Measurements from ENCODE around the gene SCRN1. TPM values are rescaled to one million over a fixed set of nuclear protein-coding genes. Genes with fewer than 3 reads are reported as not detected.
"Not testable (repeated sequence)": the region's sequence is repeated elsewhere in the genome, so short reads cannot be mapped to it uniquely, and the experiment has no call there.

Gene SCRN1
- total RNA-seq, 4 donors from 2014 or later: 1.8 to 3.8 (median 2.7) TPM

- no peak for TF ChIP-seq CTCF (IDR thresholded peaks at IDR 0.05 in 4 of 5, conservative IDR thresholded peaks at IDR 0.05 in 1 of 5)
- in situ Hi-C loops (cut with MboI; ENCODE audit: low sequenced_read_pairs in 4 of 4): no loop called here
Observed at GRCh38 chr7:29893351-29893965, 96.1 kb downstream of the SCRN1 start.

GRCh38 chr7:29892231-29892630 lies 97.4 kb downstream of the SCRN1 start:
- Histone ChIP-seq H3K27me3 (no peaks in the 10 kb centered on the region), H3K4me1 (no peaks in the 10 kb centered on the region), H3K4me3 (no peak overlapping the region), H3K36me3 (peaks cover 0 to 26% of the 10 kb centered on the region in 2 donors), H3K27ac (no peak overlapping the region), H3K9me3 (no peaks in the 10 kb centered on the region)
- DNase-seq (no peak), ATAC-seq (no peak)
- no peak for TF ChIP-seq CTCF (IDR thresholded peaks at IDR 0.05 in 4 of 5, conservative IDR thresholded peaks at IDR 0.05 in 1 of 5)
- TF ChIP-seq POLR2A (IDR thresholded peaks at IDR 0.05): no peak
- intact Hi-C loops (cut with DNase I; ENCODE audit: low total_unique reads): no loop called here
- in situ Hi-C loops (cut with MboI; ENCODE audit: low sequenced_read_pairs in 4 of 4): no loop called here

More at GRCh38 chr7:29893351-29893965, 96.1 kb downstream of the SCRN1 start:
- no peak for DNase-seq
- intact Hi-C loops (cut with DNase I; ENCODE audit: low total_unique reads): no loop called here
- H3K9me3 ChIP-seq: no peaks in the 10 kb centered on the region
- H3K4me1 ChIP-seq: no peaks in the 10 kb centered on the region
- no peak overlapping the region for H3K27ac ChIP-seq
- H3K4me3 ChIP-seq: no peak overlapping the region
- H3K36me3 ChIP-seq: peaks cover 0 to 25% of the 10 kb centered on the region in 2 donors
- no peak for ATAC-seq
- no peaks in the 10 kb centered on the region for H3K27me3 ChIP-seq

- Histone ChIP-seq H3K9me3 (no peaks in the 10 kb centered on the region), H3K27me3 (no peaks in the 10 kb centered on the region), H3K4me3 (no peak overlapping the region), H3K4me1 (no peaks in the 10 kb centered on the region), H3K36me3 (peaks cover 0 to 23% of the 10 kb centered on the region in 2 donors), H3K27ac (no peak overlapping the region)
- ATAC-seq (no peak), DNase-seq (no peak)
- intact Hi-C loops (cut with DNase I; ENCODE audit: low total_unique reads): no loop called here
- in situ Hi-C loops (cut with MboI; ENCODE audit: low sequenced_read_pairs in 4 of 4): no loop called here
- no peak for TF ChIP-seq POLR2A (IDR thresholded peaks at IDR 0.05)
- TF ChIP-seq CTCF (IDR thresholded peaks at IDR 0.05 in 4 of 5, conservative IDR thresholded peaks at IDR 0.05 in 1 of 5): no peak
Observed at GRCh38 chr7:29891766-29892165, 97.8 kb downstream of the SCRN1 start.

GRCh38 chr7:29890786-29891185 lies 98.8 kb downstream of the SCRN1 start:
- intact Hi-C loops (cut with DNase I; ENCODE audit: low total_unique reads); ATAC-seq; DNase-seq; in situ Hi-C loops (cut with MboI; ENCODE audit: low sequenced_read_pairs in 4 of 4); H3K4me3 ChIP-seq; H3K27me3 ChIP-seq; H3K9me3 ChIP-seq; H3K27ac ChIP-seq; H3K4me1 ChIP-seq: not testable (repeated sequence)
- peaks cover 0 to 20% of the 10 kb centered on the region in 2 donors for H3K36me3 ChIP-seq

- in situ Hi-C loops (cut with MboI; ENCODE audit: low sequenced_read_pairs in 4 of 4): no loop called here
- Histone ChIP-seq H3K4me1 (no peaks in the 10 kb centered on the region), H3K9me3 (no peaks in the 10 kb centered on the region), H3K27ac (no peak overlapping the region), H3K27me3 (no peaks in the 10 kb centered on the region), H3K4me3 (no peak overlapping the region), H3K36me3 (peaks cover 0 to 20% of the 10 kb centered on the region in 2 donors)
- intact Hi-C loops (cut with DNase I; ENCODE audit: low total_unique reads): no loop called here
- no peak for TF ChIP-seq POLR2A (IDR thresholded peaks at IDR 0.05)
- no peak for TF ChIP-seq CTCF (IDR thresholded peaks at IDR 0.05 in 4 of 5, conservative IDR thresholded peaks at IDR 0.05 in 1 of 5)
- DNase-seq (no peak), ATAC-seq (no peak)
Observed at GRCh38 chr7:29890251-29890650, 99.3 kb downstream of the SCRN1 start.
